Measurements from ENCODE around the gene C5orf63. TPM values are rescaled to one million over a fixed set of nuclear protein-coding genes. Genes with fewer than 3 reads are reported as not detected.

The C5orf63 gene
- total and polyA plus RNA-seq, 2 of the 8 experiments (the other 6 are each of a cell fraction or from before 2014, with no cell fraction given), result 0.67 to 0.71 TPM

- TF ChIP-seq, protein P1, sequence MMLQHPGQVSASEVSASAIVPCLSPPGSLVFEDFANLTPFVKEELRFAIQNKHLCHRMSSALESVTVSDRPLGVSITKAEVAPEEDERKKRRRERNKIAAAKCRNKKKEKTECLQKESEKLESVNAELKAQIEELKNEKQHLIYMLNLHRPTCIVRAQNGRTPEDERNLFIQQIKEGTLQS (IDR thresholded peaks at IDR 0.05; ENCODE audit: insufficient read depth, low read depth, low read length), result no peak
- TF ChIP-seq SP4 (IDR thresholded peaks at IDR 0.05; ENCODE audit: low read length) (no peak), BCL11A (IDR thresholded peaks at IDR 0.05; ENCODE audit: low read depth in 2 of 2, low read length in 2 of 2) (no peak), RAD21 (IDR thresholded peaks at IDR 0.05 in 1 of 2, conservative IDR thresholded peaks at IDR 0.05 in 1 of 2; ENCODE audit: low read depth in 2 of 2, low read length in 2 of 2) (peak; percentile 65 to 71), CEBPB (IDR thresholded peaks at IDR 0.05; ENCODE audit: low read depth, low read length) (no peak), EGR1 (IDR thresholded peaks at IDR 0.05; ENCODE audit: borderline replicate concordance, low read depth, low read length) (no peak), NRF1 (IDR thresholded peaks at IDR 0.05; ENCODE audit: low read depth, low read length) (no peak)
- TF ChIP-seq, protein P2, sequence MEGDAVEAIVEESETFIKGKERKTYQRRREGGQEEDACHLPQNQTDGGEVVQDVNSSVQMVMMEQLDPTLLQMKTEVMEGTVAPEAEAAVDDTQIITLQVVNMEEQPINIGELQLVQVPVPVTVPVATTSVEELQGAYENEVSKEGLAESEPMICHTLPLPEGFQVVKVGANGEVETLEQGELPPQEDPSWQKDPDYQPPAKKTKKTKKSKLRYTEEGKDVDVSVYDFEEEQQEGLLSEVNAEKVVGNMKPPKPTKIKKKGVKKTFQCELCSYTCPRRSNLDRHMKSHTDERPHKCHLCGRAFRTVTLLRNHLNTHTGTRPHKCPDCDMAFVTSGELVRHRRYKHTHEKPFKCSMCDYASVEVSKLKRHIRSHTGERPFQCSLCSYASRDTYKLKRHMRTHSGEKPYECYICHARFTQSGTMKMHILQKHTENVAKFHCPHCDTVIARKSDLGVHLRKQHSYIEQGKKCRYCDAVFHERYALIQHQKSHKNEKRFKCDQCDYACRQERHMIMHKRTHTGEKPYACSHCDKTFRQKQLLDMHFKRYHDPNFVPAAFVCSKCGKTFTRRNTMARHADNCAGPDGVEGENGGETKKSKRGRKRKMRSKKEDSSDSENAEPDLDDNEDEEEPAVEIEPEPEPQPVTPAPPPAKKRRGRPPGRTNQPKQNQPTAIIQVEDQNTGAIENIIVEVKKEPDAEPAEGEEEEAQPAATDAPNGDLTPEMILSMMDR (IDR thresholded peaks at IDR 0.05; ENCODE audit: control extremely low read depth in 1 of 3, insufficient read depth in 1 of 3, low read depth in 1 of 3, low read length in 3 of 3), result peak; percentile 62 to 65 (median 63)
- TF ChIP-seq, protein P3, sequence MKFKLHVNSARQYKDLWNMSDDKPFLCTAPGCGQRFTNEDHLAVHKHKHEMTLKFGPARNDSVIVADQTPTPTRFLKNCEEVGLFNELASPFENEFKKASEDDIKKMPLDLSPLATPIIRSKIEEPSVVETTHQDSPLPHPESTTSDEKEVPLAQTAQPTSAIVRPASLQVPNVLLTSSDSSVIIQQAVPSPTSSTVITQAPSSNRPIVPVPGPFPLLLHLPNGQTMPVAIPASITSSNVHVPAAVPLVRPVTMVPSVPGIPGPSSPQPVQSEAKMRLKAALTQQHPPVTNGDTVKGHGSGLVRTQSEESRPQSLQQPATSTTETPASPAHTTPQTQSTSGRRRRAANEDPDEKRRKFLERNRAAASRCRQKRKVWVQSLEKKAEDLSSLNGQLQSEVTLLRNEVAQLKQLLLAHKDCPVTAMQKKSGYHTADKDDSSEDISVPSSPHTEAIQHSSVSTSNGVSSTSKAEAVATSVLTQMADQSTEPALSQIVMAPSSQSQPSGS (IDR thresholded peaks at IDR 0.05; ENCODE audit: low read length), result no peak
These were observed 43.6 kb downstream of the C5orf63 start (continued) for GRCh38 chr5:127029581-127030258.

All from H1 (cell line).